DMS53 (cell line): ENCODE results near the gene DEFB129.
"Not testable (repeated sequence)": the region's sequence is repeated elsewhere in the genome, so short reads cannot be mapped to it uniquely, and the experiment has no call there.

Experiments used
- DNase-seq: peaks from one replicate; lab custom pipeline; 2025; lab: John Stamatoyannopoulos, UW

DEFB129 gene

DNA sequence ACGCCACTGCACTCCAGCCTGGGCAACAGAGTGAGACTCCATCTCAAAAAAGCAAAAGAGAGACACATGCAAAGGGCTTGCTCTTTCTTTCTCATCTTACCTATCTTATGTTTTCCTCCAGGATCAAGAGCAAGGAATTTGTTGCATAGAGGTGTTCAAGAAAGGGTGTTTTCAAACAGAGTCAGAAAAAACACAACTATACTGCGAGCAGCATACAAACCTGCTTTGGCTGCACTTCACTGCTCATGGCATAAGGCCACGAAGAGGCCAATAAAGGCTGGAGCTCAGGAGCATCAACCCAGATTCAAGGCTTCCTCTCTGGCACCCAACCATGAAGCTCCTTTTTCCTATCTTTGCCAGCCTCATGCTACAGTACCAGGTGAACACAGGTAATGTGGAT, at the start of gene DEFB129:
Gene DEFB129 (plus strand): TSS at position 301 of the 400 bp plus-strand sequence. CDS start 31 bp downstream, at position 332.
- DNase-seq, result no peak

GRCh38 chr20:184288-184687, 42.8 kb upstream of the DEFB129 start:
- DNase-seq, result no peak

DNA sequence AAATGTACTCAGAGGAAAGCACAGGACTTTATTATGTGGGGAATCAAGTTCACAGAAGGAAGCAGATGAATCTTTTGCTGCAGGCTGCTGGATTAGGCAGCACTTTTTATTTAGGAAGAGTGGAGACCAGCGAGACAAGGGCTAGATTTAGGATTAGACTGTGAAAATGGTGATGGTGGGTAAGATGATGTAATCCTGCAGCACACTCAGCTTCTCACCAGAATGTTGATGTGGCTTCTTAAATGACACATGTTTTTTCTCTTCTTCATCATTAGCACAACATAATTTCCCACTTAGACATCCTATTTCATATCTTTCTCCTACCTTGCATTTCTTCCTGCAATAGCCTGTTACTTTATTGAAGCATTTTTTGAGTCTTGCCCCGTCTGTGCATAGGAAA, 39.3 kb upstream of the DEFB129 start:
- DNase-seq, result no peak

GRCh38 chr20:189611-190010, 37.4 kb upstream of the DEFB129 start, which contains the start of gene DEFB128:
Gene DEFB128, minus strand, starts transcription at chr20:189711. Its CDS starts 88 bp downstream, at chr20:189623.
- DNase-seq, result no peak

- DNase-seq, result no peak
Measured at GRCh38 chr20:198225-198624, 28.8 kb upstream of the DEFB129 start.

DNA sequence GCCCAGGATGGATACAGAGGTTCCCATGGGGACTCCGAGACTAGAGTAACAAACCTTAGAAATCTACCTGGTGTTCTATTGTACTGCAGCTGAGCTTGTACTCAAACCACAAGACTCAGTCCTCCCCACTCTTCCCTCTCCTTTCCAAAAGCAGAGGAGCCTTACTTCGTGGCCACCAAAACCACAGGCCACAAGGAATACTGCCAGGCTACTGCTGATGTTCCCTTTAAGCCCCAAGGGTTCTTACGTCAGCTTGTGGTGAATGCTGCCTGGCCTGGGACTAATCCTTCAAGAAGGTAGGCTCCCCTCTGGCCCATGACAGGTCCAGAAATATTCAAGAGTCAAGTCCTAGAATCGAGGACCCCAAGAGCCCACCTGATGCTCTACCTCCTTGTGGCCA, 27.1 kb upstream of the DEFB129 start:
- DNase-seq, result no peak

- not testable (repeated sequence) for DNase-seq
Measured at GRCh38 chr20:203630-204029, 23.4 kb upstream of the DEFB129 start.

- peak; percentile 82 for DNase-seq
Measured at GRCh38 chr20:208942-209566, 18.0 kb upstream of the DEFB129 start.

- DNase-seq, result no peak
Measured at GRCh38 chr20:210809-211502, 16.1 kb upstream of the DEFB129 start.

GRCh38 chr20:214383-214782, 12.7 kb upstream of the DEFB129 start:
- DNase-seq, result no peak

DNA sequence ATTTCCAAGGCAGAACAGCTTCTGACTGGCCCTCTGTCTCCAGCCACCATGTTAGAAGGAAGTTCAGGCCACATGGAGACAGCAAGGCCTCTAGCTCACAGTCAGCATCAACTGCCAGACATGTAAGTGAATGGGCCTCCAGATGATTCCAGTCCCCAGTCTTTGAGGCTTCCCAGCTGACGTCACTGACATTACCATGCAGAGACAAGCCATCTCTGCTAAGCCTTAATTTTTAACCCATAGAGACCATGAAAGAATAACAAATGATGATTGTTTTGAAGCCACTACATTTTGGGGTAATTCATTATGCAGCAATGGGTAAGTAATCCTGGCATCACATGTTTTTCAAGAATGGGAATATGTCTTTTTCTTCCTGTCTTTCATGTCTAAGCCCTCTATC, 11.3 kb upstream of the DEFB129 start:
- DNase-seq, result no peak

GRCh38 chr20:217266-217665, 9.8 kb upstream of the DEFB129 start:
- no peak for DNase-seq

GRCh38 chr20:219290-220115, 7.6 kb upstream of the DEFB129 start:
- DNase-seq, result peak; percentile 67

GRCh38 chr20:221258-221830, 5.7 kb upstream of the DEFB129 start:
- DNase-seq, result no peak

DNA sequence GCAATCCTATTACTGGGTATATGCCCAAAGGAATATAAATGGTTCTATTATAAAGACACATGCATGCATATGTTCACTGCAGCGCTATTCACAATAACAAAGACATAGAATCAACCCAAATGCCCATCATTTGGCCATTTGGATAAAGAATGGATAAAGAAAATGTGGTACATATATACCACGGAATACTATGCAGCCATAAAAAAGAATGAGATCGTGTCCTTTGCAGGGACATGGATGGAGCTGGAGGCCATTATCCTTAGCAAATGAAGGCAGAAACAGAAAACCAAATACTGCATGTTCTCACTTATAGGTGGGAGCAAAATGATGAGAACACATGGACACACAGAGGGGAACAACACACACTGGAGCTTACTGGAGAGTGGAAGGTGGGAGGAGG, 1.2 kb upstream of the DEFB129 start:
- DNase-seq, result not testable (repeated sequence)

DNA sequence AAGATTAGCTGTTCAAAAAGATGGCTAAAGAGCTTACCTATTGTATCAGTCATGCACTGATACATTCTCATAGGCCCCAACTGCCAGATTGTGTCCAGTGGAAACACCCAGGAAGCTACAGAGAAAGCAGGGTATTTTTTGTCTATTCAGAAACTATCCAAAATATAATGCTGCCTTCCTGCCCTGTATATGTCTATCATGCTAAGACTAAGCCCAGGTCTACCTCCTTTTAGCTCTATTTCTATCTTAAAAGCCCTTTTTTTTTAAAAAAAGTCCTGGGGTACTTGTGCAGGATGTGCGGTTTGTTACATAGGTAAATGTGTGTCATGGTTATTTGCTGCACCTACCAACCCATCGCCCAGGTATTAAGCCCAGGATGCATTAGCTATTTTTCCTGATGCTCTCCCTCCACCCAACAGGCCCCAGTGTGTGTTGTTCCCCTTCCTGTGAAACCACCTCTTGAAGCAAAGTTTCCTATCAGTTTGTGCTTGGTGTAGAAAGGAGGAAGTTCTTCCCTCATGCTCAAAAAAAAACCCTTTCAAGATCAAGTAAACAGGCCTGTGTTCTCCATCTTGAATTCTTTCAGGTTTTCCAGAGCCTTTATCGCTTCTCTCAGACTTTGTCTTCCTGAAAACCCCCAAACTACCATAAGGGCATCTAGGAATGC, 514 bp downstream of the DEFB129 start:
- no peak for DNase-seq

- peak; percentile 31 for DNase-seq
Measured at GRCh38 chr20:235891-236290, 8.8 kb downstream of the DEFB129 start.

DNA sequence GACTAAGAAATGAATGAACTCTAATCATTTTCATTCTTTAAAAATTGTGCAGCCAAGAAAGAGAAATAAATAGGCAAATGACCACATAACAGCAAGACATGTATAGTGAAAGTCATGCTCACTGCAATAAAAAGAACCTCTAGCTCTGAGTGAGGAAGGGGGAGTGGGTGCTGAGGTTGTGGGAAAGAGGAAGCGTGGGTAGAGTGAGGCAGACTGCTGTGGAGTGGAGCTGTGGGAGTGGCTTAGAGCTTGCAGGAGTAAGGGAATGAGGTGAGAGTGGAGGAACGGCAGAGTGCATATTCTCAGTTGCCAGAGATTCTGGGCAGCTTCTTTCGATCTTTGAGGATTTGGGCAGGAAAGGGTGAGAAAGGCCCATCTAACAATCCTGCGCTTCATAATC, 10.4 kb downstream of the DEFB129 start:
- DNase-seq, result no peak

GRCh38 chr20:237929-238328, 10.9 kb downstream of the DEFB129 start:
- DNase-seq, result no peak

GRCh38 chr20:242905-243304, 15.8 kb downstream of the DEFB129 start:
- no peak for DNase-seq

GRCh38 chr20:251354-251753, 24.3 kb downstream of the DEFB129 start:
- DNase-seq, result no peak

DNA sequence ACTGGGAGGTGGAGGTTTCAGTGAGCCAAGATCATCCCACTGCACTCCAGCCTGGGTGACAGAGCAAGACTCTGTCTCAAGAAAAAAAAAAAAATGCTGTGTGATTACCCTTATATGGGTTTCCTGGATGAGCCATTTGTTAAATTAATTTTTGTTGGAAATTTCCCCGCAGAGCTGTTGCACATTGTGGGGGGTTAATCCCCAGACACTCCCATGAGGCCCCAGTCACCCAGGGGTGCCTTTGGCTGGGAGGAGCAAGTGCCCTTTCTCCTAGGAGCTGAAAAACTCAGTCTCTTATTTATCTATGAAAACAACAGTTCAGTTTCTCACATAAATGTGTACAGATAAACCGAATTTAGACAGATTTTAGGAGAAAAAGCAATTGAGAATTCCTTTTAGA, 25.7 kb downstream of the DEFB129 start:
- DNase-seq, result no peak
